NCI-H2107 treated with DMSO at 0.1 percent for 48 hours (cell line): ENCODE results near the gene ACTL8.

Experiments
- DNase-seq: peaks from one replicate; lab custom pipeline; 2025; ENCODE audit not compliant: unreplicated experiment; lab: John Stamatoyannopoulos, UW

ACTL8 gene

DNA sequence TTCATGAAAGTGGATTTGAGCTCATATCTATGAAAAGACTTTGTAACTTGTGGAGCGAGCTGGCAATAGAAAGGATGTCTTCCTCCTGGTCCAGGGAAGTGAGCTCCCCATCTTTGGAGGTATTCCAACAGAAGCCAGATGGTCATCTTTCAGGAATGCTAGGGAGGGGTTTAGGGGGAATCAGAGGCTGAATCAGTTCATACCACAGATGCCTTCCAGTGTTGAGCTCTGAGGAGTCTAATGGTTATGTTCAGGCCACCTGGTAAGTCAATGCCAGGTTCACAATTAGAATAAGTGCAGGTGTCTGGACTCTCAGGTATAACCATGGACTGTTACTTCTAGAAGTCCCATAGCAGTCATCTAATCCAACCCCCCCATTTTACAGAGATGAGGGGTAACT is 119.1 kb downstream of the ACTL8 start:
- no peak for DNase-seq

DNA sequence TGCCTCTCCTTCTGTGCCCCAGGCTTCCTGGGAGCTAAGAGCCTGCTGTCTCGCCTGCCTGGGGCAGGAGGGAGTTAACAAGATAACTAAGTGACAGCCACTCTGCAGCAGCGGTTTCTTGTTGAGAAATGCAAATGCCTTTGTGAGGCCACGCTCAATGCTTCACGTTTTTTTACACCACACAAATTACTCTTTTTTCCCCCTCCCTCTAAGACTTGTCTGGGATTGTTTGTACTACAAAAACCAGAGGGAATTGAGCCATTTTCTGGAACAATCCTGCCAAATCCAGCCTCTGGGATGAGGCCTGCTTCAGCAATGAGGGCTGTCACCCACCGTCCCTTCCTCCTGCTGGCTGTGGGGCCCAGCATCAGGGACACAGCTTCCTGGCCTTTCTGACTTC is 119.6 kb downstream of the ACTL8 start:
- DNase-seq, result no peak

DNA sequence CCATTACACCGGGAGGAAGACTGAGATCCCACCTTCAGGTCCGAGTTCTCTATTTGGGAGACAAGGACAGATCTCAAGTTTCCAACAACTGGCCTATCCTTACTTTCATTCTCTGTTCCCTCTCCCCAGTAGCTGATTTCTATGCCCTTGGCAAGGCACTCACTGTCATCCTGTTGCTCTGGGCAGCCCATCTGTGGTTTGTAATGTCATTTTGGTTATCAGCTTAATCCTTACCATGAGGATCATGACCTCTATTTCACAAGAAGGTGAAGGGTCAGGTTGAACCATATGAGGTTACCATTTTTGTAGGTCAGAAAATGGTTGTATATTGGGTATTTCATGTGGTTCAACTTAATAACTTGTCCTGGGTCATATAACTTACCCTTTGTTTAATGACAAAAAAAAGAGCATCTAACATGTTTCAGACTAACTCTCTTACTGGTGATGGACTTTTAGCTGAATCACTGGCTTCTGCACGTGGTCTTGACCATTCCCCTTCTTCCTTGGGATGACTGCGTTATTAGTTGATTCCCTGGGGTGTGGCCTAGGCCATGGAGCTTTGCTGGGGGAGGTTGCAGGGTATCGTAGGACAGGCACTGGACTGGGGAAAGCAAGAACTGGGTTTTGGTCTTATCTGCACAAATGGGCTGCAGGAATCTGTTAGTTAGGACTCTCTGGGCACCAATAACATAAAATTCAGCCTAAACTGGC is 120.2 kb downstream of the ACTL8 start:
- DNase-seq, result no peak

DNA sequence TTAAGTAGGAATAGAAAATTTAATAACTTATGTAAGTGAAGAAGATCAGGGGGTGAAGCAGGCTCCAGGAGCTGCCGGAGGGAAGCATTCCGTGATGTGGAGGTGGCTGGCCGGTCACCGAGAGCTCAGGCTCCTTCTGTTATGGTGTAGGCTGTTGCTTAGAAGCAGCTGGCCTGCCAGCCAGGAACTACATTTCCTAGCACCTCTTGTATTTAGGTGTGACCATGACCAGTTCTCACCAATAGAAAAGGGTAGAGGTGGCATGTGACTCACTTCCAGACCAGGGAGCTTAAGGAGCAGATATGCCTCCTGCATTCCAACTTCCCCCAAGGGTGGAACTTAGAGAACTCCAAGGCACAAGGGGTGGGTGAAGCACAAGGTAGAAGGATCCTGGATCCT is 120.7 kb downstream of the ACTL8 start:
- DNase-seq, result no peak
